HG02840 (cell line): ENCODE data around the gene FHOD3.

Experiments
- ATAC-seq: cut with Tn5 transposase; IDR thresholded peaks from one replicate; pipeline ENCODE4 v1.9.1; 2021; ENCODE audit warnings: mild to moderate bottlenecking, moderate library complexity, moderate number of reproducible peaks; ENCODE audit not compliant: unreplicated experiment, low FRiP score

Gene FHOD3

GRCh38 chr18:36295880-36296301, 1.6 kb upstream of the FHOD3 start:
- ATAC-seq: no peak

GRCh38 chr18:36296650-36297416, 680 bp upstream of the FHOD3 start:
- ATAC-seq: peak; percentile 16

- no peak for ATAC-seq
Observed at GRCh38 chr18:36298126-36298741, 721 bp downstream of the FHOD3 start.

- ATAC-seq: no peak
Observed at GRCh38 chr18:36299015-36299414, 1.5 kb downstream of the FHOD3 start.

- ATAC-seq: no peak
Observed at GRCh38 chr18:36300211-36300610, 2.7 kb downstream of the FHOD3 start.

- no peak for ATAC-seq
Observed at GRCh38 chr18:36301884-36302283, 4.4 kb downstream of the FHOD3 start.

GRCh38 chr18:36302676-36303075, 5.2 kb downstream of the FHOD3 start:
- no peak for ATAC-seq

- ATAC-seq: no peak
Observed at GRCh38 chr18:36303211-36303844, 5.8 kb downstream of the FHOD3 start.

GRCh38 chr18:36304723-36305122, 7.2 kb downstream of the FHOD3 start:
- no peak for ATAC-seq

GRCh38 chr18:36305375-36305774, 7.9 kb downstream of the FHOD3 start:
- ATAC-seq: no peak

- no peak for ATAC-seq
Observed at GRCh38 chr18:36307513-36307912, 10.0 kb downstream of the FHOD3 start.

- ATAC-seq: no peak
Observed at GRCh38 chr18:36308711-36309435, 11.4 kb downstream of the FHOD3 start.

- no peak for ATAC-seq
Observed at GRCh38 chr18:36309436-36310391, 12.2 kb downstream of the FHOD3 start.

GRCh38 chr18:36311026-36311570, 13.6 kb downstream of the FHOD3 start:
- ATAC-seq: no peak

GRCh38 chr18:36312806-36313395, 15.4 kb downstream of the FHOD3 start:
- no peak for ATAC-seq

GRCh38 chr18:36314098-36314497, 16.6 kb downstream of the FHOD3 start:
- no peak for ATAC-seq

GRCh38 chr18:36314754-36315153, 17.2 kb downstream of the FHOD3 start:
- no peak for ATAC-seq

- no peak for ATAC-seq
Observed at GRCh38 chr18:36315736-36316135, 18.2 kb downstream of the FHOD3 start.

GRCh38 chr18:36316246-36316645, 18.7 kb downstream of the FHOD3 start:
- ATAC-seq: no peak
